H9 (cell line): ENCODE results near the gene CTSA. TPM values are rescaled to one million over a fixed set of nuclear protein-coding genes. Genes with fewer than 3 reads are reported as not detected.

Experiments used
- DNase-seq: peaks from one replicate; pipeline ENCODE4 v3.0.0-alpha.2; 2017
- H2AFZ ChIP-seq: one replicate; pipeline ENCODE4 v1.6.1; 2013; ENCODE audit warnings: mild to moderate bottlenecking, low read length, control low read depth, moderate library complexity
- H2AK5ac ChIP-seq: 2 replicates; pipeline ENCODE4 v1.6.1; 2013; ENCODE audit warnings: low read length, control low read depth, mixed read lengths; ENCODE audit not compliant: insufficient read length
- H2BK120ac ChIP-seq: one replicate; pipeline ENCODE4 v1.6.1; 2013; ENCODE audit warnings: low read depth, mild to moderate bottlenecking, low read length, control low read depth, inconsistent platforms; ENCODE audit not compliant: poor library complexity, severe bottlenecking
- H2BK12ac ChIP-seq: 2 replicates; pipeline ENCODE4 v1.6.1; 2013; ENCODE audit warnings: low read length, control low read depth, mixed read lengths, low read depth; ENCODE audit not compliant: insufficient read length
- H2BK15ac ChIP-seq: 2 replicates; pipeline ENCODE4 v1.6.1; 2013; ENCODE audit warnings: low read depth, low read length, control low read depth
- H2BK20ac ChIP-seq: one replicate; pipeline ENCODE4 v1.6.1; 2013; ENCODE audit warnings: low read depth, mild to moderate bottlenecking, low read length, control low read depth, inconsistent platforms; ENCODE audit not compliant: poor library complexity, severe bottlenecking
- H2BK5ac ChIP-seq: 2 replicates; pipeline ENCODE4 v1.6.1; 2013; ENCODE audit warnings: low read length, control low read depth, mixed read lengths; ENCODE audit not compliant: insufficient read length
- H3K14ac ChIP-seq: 2 replicates; pipeline ENCODE4 v1.6.1; 2013; ENCODE audit warnings: low read length, control low read depth; ENCODE audit not compliant: insufficient read depth
- H3K18ac ChIP-seq: 2 replicates; pipeline ENCODE4 v1.6.1; 2013; ENCODE audit warnings: low read depth, mild to moderate bottlenecking, mixed read lengths, low read length, control low read depth; ENCODE audit not compliant: insufficient read length
- H3K23ac ChIP-seq: 2 replicates; pipeline ENCODE4 v1.6.1; 2013; ENCODE audit warnings: low read length, control low read depth, mixed read lengths, low read depth; ENCODE audit not compliant: insufficient read length
- H3K23me2 ChIP-seq: 2 replicates; pipeline ENCODE4 v1.6.1; 2013; ENCODE audit warnings: low read depth, mild to moderate bottlenecking, mixed read lengths, low read length, control low read depth; ENCODE audit not compliant: insufficient read length, poor library complexity, severe bottlenecking
- H3K27ac ChIP-seq: 2 replicates; pipeline ENCODE4 v1.5.1; 2013; ENCODE audit warnings: low read length, control low read depth, mixed read lengths, low read depth; ENCODE audit not compliant: insufficient read length
- H3K27me3 ChIP-seq: 2 replicates; pipeline ENCODE4 v1.6.1; 2013; ENCODE audit warnings: low read length, control low read depth, inconsistent platforms; ENCODE audit not compliant: insufficient read depth
- H3K4ac ChIP-seq: 2 replicates; pipeline ENCODE4 v1.6.1; 2013; ENCODE audit warnings: low read depth, mild to moderate bottlenecking, control low read depth, inconsistent platforms, low read length, moderate library complexity
- H3K4me1 ChIP-seq: 2 replicates; pipeline ENCODE4 v1.6.1; 2013; ENCODE audit warnings: low read length, control low read depth, inconsistent platforms; ENCODE audit not compliant: insufficient read depth
- H3K4me2 ChIP-seq: 2 replicates; pipeline ENCODE4 v1.6.1; 2013; ENCODE audit warnings: low read length, control low read depth, mixed read lengths; ENCODE audit not compliant: insufficient read length, insufficient read depth
- H3K56ac ChIP-seq: 2 replicates; pipeline ENCODE4 v1.6.1; 2013; ENCODE audit warnings: low read depth, mild to moderate bottlenecking, mixed read lengths, low read length, control low read depth; ENCODE audit not compliant: insufficient read length
- H3K79me1 ChIP-seq: 2 replicates; pipeline ENCODE4 v1.6.1; 2013; ENCODE audit warnings: low read depth, mild to moderate bottlenecking, moderate library complexity, low read length, control low read depth, inconsistent platforms; ENCODE audit not compliant: insufficient read depth, poor library complexity, severe bottlenecking
- H3K79me2 ChIP-seq: 2 replicates; pipeline ENCODE4 v1.6.1; 2013; ENCODE audit warnings: low read length, control low read depth, inconsistent platforms; ENCODE audit not compliant: insufficient read depth
- H3K9ac ChIP-seq: 2 replicates; pipeline ENCODE4 v1.6.1; 2013; ENCODE audit warnings: low read length, control low read depth, mixed read lengths; ENCODE audit not compliant: insufficient read length; ENCODE audit errors: extremely low read depth
- H3K9me3 ChIP-seq: one replicate; pipeline ENCODE4 v1.6.1; 2013; ENCODE audit warnings: low read depth, low read length, inconsistent platforms; ENCODE audit not compliant: control insufficient read depth
- H3T11ph ChIP-seq: one replicate; pipeline ENCODE4 v1.6.1; 2013; ENCODE audit warnings: mild to moderate bottlenecking, low read length, control low read depth, inconsistent platforms
- H4K20me1 ChIP-seq: one replicate; pipeline ENCODE4 v1.6.1; 2013; ENCODE audit not compliant: control insufficient read depth, insufficient read length, insufficient read depth
- H4K5ac ChIP-seq: 2 replicates; pipeline ENCODE4 v1.6.1; 2013; ENCODE audit warnings: low read depth, mild to moderate bottlenecking, mixed read lengths, low read length, control low read depth; ENCODE audit not compliant: insufficient read length
- H4K8ac ChIP-seq: replicated peaks from 2 replicates; pipeline ENCODE4 v1.6.1; 2013; ENCODE audit warnings: low read length, control low read depth, mixed read lengths, low read depth; ENCODE audit not compliant: insufficient read length
- H4K91ac ChIP-seq: 2 replicates; pipeline ENCODE4 v1.6.1; 2013; ENCODE audit warnings: low read depth, mild to moderate bottlenecking, moderate library complexity, mixed read lengths, low read length, control low read depth; ENCODE audit not compliant: insufficient read length
- H3K27ac Mint-ChIP-seq, 3 experiments: 2 replicates in 2 of 3; 3 replicates in 1 of 3; pipeline ENCODE4 v1.8.0; 2020 to 2021; ENCODE audit warnings: mixed read lengths in 3 of 3, mild to moderate bottlenecking in 1 of 3, moderate library complexity in 1 of 3
- H3K27me3 Mint-ChIP-seq: 2 replicates; pipeline ENCODE4 v1.8.0; 2021; ENCODE audit warnings: low read depth, mild to moderate bottlenecking, moderate library complexity, mixed read lengths
- H3K36me3 Mint-ChIP-seq, 3 experiments: 2 replicates in 2 of 3; 3 replicates in 1 of 3; pipeline ENCODE4 v1.8.0; 2020 to 2021; ENCODE audit warnings: low read depth in 3 of 3, mixed read lengths in 3 of 3; ENCODE audit not compliant: insufficient read depth in 1 of 3
- H3K4me1 Mint-ChIP-seq, 2 experiments: 2 replicates each; pipeline ENCODE4 v1.8.0; 2020; ENCODE audit warnings: mixed read lengths in 2 of 2
- H3K4me3 Mint-ChIP-seq, 2 experiments: 2 replicates in 1 of 2; 3 replicates in 1 of 2; pipeline ENCODE4 v1.8.0; 2020 to 2021; ENCODE audit warnings: mild to moderate bottlenecking in 2 of 2, mixed read lengths in 2 of 2, moderate library complexity in 1 of 2
- H3K9me3 Mint-ChIP-seq, 2 experiments: 2 replicates in 1 of 2; 3 replicates in 1 of 2; pipeline ENCODE4 v1.8.0; 2020; ENCODE audit warnings: mild to moderate bottlenecking in 2 of 2, mixed read lengths in 2 of 2, moderate library complexity in 1 of 2
- WGBS: extraction: QIAGEN DNeasy Blood & Tissue Kit; methylation state at CpG from one replicate; pipeline ENCODE4 v1.1.7; 2013; ENCODE audit warnings: missing lambda C conversion rate, low lambda C conversion rate, mixed read lengths; ENCODE audit not compliant: insufficient read length; ENCODE audit errors: extremely low coverage; 5-methylcytosine and 5-hydroxymethylcytosine counted together
- total RNA-seq: library from RNA; stranded (reverse); gene quantifications from 2 replicates; pipeline ENCODE4 v1.2.1, GENCODE V29; 2021
- TF ChIP-seq, protein P1 (sequence below): fragments of 200-600 bp; sonication (generic); conservative IDR thresholded peaks from 3 replicates; pipeline ENCODE4 v1.8.0; 2021; ENCODE audit warnings: antibody characterized with exemption, mild to moderate bottlenecking

The CTSA gene
- total RNA-seq, 1 experiment from 2014 or later: 64.4 TPM

DNA sequence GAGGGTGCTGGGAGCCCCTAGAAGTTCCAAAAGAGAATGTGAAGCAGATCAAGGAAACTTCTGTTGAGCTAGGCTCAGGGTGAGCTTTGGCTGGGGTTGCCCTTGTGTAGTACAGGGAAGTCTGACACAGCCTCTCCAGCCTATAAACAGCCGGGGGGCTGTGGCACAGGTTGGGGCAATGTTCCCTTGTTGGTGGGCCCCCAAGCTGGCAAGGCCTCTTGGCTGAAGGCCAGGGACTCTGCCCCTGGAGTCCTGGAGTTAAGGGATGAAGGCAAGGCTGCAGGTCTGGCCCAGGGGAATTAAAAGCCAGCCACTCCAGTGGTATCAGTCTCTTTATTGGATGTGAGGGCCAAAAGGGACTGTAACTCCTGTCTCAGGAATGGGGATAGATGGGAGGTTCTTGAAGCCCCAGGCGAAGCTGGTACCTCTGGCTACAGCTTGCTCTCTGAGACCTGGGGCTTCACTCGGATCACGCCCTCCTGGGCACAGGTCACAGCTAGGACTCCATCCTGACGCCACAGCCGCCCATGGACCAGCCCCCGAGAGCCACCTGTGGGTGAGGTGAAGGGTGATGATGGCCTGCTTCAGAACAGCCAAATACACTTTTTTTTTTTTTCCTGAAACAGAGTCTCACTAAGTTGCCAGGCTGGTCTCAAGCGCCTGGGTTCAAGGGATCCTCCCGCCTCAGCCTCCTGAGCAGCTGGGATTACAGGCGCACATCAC lies 49.6 kb upstream of the CTSA start:
- Histone ChIP-seq H3K56ac (no peak overlapping the region), H3K23me2 (peaks cover 3% of the 10 kb centered on the region), H3K79me1 (no peaks in the 10 kb centered on the region), H2AFZ (no peak overlapping the region), H2BK15ac (no peak overlapping the region), H3T11ph (no peak overlapping the region), H3K14ac (no peak overlapping the region), H2BK120ac (no peak overlapping the region), H3K9me3 (no peaks in the 10 kb centered on the region), H3K79me2 (no peaks in the 10 kb centered on the region), H3K4me1 (no peaks in the 10 kb centered on the region), H4K5ac (no peak overlapping the region), H4K91ac (no peak overlapping the region), H2BK12ac (no peak overlapping the region), H4K20me1 (no peaks in the 10 kb centered on the region), H2BK5ac (no peak overlapping the region), H3K4me2 (no peak overlapping the region), H2AK5ac (no peak overlapping the region), H3K9ac (no peak overlapping the region), H3K4ac (no peak overlapping the region), H3K27ac (no peak overlapping the region), H2BK20ac (no peak overlapping the region), H3K18ac (no peak overlapping the region), H4K8ac (no peak overlapping the region), H3K23ac (no peak overlapping the region), H3K27me3 (no peaks in the 10 kb centered on the region)
- Mint-ChIP-seq H3K4me1 (no peaks in the 10 kb centered on the region; a peak in 1 of 4 replicates), H3K4me3 (no peak overlapping the region), H3K27me3 (no peaks in the 10 kb centered on the region), H3K9me3 (no peaks in the 10 kb centered on the region), H3K27ac (no peak overlapping the region; a peak in 1 of 7 replicates), H3K36me3 (peaks cover 5 to 64% (median 48%) of the 10 kb centered on the region in 3 experiments)
- WGBS: no CpG with 5 or more reads among the region's 10 CpGs
- DNase-seq: no peak
- TF ChIP-seq, protein P1, sequence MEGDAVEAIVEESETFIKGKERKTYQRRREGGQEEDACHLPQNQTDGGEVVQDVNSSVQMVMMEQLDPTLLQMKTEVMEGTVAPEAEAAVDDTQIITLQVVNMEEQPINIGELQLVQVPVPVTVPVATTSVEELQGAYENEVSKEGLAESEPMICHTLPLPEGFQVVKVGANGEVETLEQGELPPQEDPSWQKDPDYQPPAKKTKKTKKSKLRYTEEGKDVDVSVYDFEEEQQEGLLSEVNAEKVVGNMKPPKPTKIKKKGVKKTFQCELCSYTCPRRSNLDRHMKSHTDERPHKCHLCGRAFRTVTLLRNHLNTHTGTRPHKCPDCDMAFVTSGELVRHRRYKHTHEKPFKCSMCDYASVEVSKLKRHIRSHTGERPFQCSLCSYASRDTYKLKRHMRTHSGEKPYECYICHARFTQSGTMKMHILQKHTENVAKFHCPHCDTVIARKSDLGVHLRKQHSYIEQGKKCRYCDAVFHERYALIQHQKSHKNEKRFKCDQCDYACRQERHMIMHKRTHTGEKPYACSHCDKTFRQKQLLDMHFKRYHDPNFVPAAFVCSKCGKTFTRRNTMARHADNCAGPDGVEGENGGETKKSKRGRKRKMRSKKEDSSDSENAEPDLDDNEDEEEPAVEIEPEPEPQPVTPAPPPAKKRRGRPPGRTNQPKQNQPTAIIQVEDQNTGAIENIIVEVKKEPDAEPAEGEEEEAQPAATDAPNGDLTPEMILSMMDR: no peak
